NCI-H1930 (cell line): ENCODE results near the gene TSKS.

ENCODE experiments used
- DNase-seq, 2 experiments: peaks; one replicate each; lab custom pipeline; 2025; lab: John Stamatoyannopoulos, UW

TSKS gene

GRCh38 chr19:49795615-49796014, 32.5 kb upstream of the TSKS start:
- DNase-seq, result no peak

- DNase-seq, result no peak
Measured at GRCh38 chr19:49793561-49793840, 30.4 kb upstream of the TSKS start.

DNA sequence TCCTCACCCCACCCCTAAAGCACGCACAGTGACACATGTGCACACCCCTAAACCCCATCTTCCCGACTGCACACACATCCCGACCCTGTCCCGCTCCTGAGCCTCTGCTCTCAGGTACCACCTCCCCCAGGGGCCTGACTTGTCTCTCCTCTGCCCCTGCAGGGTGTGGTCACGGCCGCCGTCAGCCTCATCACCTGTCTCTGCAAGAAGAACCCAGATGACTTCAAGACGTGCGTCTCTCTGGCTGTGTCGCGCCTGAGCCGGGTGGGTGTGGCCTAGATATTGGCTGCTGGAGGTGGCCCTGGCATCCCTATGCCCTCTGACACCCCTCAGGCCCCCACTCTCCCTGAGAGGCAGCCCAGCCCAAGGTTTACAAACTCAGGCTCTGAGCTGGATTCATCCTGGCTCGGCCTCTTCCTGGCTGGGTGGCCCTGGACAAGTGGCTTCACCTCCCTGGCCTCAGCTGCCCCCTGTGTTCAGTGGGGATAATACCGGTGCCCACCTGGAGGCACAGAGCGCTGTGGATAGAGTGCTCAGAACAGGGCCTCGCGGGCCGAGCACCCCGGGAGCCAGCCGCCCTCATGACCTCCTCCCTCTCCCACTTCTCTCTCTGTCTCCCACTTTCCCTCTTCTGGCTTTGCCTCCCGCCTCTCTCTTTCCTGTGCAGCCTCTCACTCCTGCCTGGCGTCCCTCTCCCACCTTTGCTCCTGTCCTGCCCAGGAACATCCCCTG, 29.9 kb upstream of the TSKS start:
- no peak for DNase-seq

GRCh38 chr19:49791776-49792445, 28.8 kb upstream of the TSKS start:
- no peak for DNase-seq

GRCh38 chr19:49790866-49791265, 27.8 kb upstream of the TSKS start:
- DNase-seq, result no peak

DNA sequence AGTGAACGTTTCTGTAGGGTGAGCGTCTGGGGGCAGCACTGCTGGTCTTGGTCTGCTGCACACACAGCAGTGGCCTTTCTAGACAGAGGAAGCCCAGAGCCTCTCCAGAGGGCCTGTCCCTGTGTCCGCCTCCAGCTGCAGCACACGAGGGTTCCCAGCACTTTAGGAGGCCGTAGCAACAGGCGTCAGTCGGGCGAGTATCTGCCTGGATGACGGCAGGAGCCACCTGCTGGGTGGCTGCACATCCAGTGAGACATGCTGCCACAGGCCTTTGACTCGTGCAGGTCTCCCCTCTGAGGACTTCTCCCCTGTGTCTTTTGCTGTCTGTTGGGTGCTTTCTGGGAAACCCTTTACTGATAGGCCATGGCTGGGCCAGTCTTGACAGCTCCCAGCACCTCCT, 25.8 kb upstream of the TSKS start:
- DNase-seq, result no peak

DNA sequence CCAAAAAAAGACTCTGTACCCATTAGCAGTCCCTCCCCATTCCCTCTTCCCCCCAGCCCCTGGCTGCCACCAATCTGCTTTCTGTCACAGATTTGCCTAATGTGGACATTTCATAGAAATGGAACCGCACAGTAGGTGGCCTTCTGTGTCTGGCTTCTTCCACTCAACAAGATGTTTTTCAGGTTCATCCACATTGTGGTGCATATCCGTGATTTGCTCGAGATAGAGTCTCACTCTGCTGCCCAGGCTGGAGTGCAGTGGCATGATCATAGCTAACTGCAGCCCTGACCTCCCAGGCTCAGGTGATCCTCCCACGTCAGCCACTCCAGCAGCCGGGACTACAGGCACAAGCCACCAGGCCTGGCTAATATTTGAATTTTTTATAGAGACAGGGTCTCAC, 24.6 kb upstream of the TSKS start:
- no peak for DNase-seq

GRCh38 chr19:49786376-49786820, 23.3 kb upstream of the TSKS start:
- DNase-seq, result no peak

- DNase-seq, result no peak
Measured at GRCh38 chr19:49782515-49782914, 19.4 kb upstream of the TSKS start.

DNA sequence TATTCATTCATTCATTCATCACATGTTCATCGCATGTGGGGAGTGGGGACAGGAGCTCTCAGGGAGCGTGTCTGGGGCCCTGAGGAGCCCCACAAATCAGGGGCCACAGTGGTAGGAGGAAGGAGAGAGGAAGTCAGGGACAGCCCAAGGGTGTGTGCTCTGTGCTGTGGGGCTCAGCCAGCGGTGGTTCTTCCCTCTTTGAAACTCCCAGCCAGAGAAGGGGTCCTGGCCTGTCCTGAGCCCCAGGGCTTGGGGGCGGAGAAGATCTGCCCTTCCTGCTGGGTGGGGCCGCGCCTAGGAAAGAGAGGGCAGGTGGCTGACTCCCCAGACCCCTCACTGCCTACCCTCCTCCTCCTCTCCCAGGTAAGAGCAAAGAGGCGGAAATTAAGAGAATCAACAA, 18.3 kb upstream of the TSKS start:
- no peak for DNase-seq

- no peak for DNase-seq
Measured at GRCh38 chr19:49780861-49781260, 17.8 kb upstream of the TSKS start.

- DNase-seq, result no peak
Measured at GRCh38 chr19:49779731-49780555, 16.8 kb upstream of the TSKS start.

DNA sequence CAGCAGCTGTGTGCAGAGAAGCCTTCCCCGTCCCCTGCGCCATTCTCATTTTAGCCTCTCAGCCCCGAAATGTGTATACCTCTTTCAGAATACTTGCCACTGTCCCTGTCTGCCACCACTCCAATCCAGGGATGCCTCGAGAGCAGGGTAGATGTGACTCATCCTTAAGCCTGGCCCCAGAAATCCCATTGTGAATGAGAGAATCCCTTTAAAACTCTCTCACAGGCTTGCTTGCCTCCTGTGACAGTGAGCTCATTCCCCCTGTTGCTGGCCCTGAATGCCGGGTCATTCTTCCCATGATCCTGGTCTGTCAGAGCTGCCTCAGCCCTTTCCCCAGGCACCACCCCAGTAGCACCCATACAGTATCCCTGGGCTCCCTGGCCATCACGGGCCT, 13.3 kb upstream of the TSKS start:
- no peak for DNase-seq

DNA sequence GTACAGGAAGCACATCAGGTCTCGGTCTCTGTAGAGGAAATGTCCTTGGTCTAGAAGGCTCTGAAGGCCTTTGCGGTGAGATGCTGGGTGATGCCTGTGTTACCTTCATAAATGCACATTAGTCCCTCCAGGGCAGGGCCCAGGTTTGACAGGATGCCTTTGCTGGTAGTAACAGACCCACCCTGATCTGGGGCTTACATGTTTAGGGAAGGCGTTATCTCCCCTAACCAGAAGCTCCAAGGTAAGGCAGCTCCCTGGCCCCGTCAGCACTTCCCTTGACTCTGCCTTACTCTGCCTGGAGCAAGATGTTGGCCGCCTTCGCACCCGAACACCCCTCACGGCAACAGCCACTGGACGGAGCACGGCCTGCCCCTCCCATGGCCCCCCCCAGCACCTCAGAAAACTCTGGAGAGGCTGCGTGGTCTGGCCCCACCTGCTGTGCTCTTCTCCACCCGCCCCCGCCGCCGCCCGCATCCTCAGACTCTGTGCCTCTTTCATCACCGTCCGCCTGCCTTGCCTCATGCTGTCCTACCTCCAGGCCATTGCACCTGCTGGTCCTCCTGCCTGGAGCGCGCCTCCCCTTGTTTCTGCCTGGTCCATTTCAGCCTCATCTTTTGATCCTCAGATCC, 12.8 kb upstream of the TSKS start:
- DNase-seq, result no peak

DNA sequence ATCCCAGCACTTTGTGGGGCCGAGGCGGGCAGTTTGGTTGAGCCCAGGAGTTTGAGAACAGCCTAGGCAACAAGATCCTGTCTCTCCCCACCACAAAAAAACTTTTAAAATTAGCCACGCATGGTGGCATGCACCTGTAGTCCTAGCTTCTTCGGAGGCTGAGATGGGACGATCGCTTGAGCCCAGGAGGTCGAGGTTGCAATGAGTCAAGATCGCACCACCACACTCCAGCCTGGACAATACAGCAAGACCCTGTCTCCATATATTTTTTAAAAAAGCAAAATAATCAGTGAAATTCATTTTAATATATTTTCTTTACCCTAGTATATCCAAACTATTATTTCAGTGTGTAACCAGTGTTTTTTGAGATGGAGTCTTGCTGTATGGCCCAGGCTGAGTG, 11.9 kb upstream of the TSKS start:
- no peak for DNase-seq

DNA sequence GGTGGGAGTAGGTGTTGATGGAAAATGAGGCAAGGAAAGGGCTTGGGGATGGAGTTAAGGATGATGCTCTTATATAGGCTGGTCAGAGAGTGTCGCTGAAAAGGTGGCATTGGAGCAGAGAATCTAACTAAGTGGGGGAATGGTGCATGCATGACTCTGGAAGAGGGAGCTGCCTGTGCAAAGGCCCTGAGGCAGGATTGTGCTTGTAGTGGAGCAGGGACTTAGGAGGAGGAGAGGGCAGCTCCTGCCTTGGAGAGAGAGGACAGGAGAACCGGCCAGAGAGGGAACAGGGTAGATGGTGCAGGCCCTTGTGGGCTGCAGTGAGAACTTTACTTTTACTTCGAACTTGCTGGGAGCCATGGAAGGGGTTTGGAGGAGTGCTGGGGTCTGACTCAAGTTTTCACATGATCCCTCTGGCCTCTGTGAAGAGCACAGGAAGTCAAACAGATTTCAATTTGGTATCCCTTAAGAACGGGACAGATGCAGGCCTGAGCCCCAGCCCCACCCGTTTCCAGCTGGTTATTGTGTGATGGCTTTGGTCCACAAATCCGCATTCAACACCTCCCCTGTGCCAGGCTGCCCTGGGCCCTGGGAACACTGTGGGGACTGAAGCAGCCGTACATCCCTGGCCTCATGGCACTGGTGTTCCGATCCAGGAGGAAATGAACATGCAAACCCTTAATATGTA, 10.7 kb upstream of the TSKS start:
- no peak for DNase-seq

- DNase-seq, result no peak
Measured at GRCh38 chr19:49772850-49773432, 9.8 kb upstream of the TSKS start.

DNA sequence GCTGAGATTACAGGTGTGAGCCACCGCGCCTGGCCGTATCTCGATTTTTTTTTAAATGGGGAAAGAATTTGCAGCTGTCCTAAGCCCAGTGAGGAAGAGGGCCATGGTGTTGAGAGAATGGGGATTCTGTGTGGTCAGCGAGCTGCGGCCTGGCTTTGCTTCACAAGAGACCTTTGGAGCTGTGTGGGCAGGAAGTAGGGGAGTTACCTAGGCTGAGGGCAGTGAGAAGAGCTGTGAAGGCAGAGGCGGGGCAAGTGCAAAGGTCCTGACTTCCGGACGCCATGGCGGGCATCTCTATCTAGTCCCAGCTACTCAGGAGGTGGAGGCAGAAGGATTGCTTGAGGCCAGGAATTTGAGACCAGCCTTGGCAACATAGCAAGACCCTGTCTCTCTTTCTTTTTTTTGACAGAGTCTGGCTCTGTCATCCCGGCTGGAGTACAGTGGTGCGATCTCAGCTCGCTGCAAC, 8.6 kb upstream of the TSKS start:
- no peak for DNase-seq

GRCh38 chr19:49770529-49770928, 7.4 kb upstream of the TSKS start:
- DNase-seq, result no peak

- DNase-seq, result no peak
Measured at GRCh38 chr19:49767967-49768581, 5.0 kb upstream of the TSKS start.

DNA sequence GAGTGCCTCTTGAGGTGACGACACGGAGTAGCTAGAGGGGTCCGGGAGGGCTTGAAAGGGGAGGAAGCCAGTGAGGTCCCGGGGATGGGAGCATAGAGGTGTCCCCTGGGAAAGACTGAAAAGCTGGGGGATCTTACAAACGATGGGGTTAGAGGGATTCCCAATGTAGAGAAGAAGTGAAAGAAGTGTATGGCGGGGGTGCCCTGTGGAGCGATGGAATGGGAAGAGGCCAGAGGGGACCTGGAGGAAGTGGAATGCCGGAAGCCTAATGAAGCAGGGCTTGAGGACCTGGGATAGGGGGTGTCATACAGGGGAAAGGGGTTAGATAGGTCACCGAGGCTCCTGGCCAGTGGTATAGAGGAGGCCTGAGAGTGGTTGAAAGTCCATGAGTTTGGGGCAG, 4.3 kb upstream of the TSKS start:
- DNase-seq, result no peak
